CD4-positive, alpha-beta T cell treated with Interleukin-1 beta for 1 hour (primary cell): ENCODE measurements around the gene S100A8.

ENCODE experiments used
- DNase-seq, 2 donors: peaks; one replicate each; pipeline ENCODE4 v3.0.0-alpha.2; 2020 to 2022

S100A8 gene

DNA sequence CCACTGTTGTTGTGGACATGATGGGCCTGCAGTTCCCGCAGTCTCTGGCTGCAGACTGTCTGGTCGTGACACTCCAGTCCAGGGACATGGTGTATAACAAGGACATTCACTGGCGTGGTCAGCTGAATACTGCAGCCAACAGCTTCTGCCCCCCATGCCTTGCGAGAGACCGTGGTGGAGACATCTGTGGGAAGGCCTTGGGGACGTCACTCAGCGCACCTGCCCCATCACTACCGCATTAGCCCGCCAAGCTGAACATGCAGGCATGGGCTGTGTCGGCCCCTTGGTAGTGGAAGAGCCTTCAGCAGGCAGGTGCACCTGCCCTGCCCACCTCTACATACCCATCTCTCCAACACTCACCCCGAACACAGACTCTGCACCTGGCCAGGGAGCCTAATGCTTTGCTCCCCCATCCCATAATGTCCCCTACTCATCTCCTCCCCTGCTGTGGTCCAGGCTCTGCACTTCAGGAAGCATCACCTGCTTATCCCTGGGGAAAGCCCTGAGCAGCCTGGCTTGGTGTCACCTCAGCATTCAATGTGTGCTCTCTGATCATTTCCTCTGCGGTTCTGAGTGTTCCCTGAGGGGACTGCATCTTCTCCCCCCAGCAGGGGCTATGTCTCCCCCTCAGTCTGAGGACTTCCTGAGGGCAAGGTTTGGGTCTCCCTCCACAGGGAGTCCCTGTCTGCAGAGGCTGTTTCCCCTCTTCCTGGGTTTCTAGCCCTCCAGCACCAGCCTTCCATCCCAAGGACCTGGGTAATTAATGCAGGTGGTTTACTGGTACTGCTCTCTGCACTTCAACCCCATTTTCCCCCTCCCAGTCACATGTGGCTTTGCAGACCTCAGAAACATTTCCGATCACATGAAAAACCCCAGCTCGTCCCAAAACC, 45.4 kb downstream of the S100A8 start:
- no peak for DNase-seq

GRCh38 chr1:153344718-153345025, 46.2 kb downstream of the S100A8 start:
- no peak for DNase-seq

DNA sequence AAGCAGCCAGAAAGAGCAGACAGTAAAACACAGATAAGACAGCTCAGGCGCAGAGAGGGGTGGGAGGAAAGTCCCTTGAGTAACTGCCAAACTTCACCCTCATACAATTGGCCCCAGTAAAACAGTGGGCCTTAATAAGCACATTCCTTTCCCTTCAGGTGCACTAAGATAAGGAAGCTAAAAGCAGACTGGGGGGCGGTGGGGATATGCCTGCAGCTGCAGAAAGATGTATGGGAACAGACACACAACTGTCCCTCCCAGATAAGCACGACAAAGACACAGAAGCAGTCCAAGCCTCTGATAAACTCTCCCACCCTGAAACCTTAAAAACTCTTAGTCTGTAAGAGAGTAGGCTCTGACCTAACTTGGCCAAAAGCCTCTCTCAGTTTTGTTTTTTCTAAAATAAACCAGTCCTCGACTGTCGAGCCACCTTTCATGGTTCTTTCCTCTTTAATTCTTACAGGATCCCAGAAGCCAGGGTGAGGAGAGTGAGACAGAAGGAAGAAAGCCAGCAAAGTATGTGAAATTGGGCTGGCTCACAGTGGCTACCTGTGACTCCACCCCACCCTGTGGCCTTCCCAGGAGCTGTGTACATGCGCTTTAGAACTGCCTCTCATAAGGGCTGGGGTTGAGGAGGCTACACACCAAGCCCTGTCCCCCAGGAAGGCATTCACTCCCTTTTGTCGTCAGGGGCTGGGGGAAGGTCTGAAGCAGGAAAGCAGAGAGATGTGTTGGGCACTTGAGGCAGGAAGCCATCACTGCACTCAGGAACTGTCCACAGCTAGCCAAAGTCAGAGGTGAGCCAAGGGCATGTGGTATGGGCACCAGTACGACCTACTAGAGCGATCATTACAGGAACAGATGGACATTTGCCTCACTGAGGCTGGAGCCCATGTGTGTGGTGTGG, 46.8 kb downstream of the S100A8 start:
- no peak for DNase-seq

DNA sequence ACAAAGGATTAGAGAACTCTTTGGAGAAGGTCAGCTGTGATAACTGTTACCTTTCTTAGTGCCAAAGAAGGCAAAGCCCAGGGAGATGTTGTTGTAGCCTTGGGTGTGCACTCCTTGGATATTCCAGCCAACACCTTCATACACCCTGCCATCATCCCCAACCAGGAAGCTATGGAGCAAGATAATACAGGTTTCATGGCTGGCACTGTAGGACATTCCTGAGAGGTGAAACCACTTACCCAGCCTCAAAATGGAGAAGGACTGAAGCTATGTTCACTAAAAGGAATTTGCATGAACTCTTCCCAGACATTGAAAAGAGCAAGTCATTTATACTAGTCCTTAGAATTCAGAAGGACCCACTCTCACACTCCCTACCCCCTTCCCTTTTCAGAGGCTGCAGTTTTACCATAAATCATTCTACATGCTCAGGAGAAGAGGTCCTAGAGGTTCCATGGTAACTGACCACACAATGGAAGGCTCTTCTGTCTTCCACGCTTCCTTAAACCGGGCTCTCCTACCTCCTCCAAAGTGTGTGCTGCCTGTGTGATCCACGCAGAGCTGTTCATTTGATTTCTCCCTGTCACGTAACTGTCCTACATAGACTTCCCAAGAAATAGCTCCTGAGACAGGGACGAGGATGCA, 47.7 kb downstream of the S100A8 start:
- no peak for DNase-seq

GRCh38 chr1:153342178-153342577, 48.7 kb downstream of the S100A8 start:
- DNase-seq: no peak

DNA sequence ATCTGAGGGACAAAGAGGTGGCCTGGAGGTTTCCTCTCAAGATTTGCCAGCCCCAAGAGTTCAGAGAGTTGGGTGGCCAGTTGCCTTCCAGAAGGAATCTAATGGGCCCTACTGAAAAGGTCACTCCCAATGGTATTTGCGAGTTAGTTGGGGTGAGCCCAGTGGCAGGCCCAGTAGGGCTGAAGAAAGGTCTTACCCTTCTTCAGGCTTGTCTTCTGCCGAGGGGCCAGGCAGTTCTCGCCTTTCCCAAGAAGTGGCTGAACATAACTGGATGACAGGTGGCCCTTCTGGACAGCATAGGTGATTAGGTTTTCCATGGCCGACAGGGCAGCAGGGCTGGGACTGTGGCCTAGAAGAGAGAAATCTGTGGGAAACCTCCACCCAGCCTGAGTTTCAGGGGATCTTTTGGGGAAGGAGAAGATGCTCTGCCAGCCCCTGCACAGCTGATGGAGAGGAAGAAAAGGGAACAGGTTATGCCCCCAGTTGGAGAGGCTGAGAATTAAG, 49.4 kb downstream of the S100A8 start:
- no peak for DNase-seq

GRCh38 chr1:153340356-153340755, 50.5 kb downstream of the S100A8 start:
- DNase-seq: no peak
